MCF 10A (cell line): Measurements from ENCODE around the gene PACSIN1. TPM values are rescaled to one million over a fixed set of nuclear protein-coding genes. Genes with fewer than 3 reads are reported as not detected.

ENCODE experiments used
- BruUV-seq: library from RNA; stranded (reverse); fragments of 400-500 nt; replicated peaks from 2 replicates; lab custom pipeline; 2021; lab: Mats Ljungman, UMichigan
- CTCF ChIA-PET: fragments of 300-600 bp; sonication (Branson Sonifier 250); formaldehyde crosslinking; extraction: SDS; loops from one replicate; lab custom pipeline; 2021; ENCODE audit warnings: antibody characterized with exemption, inconsistent platforms; lab: Yijun Ruan, JAX
- POLR2A ChIA-PET: fragments of 300-600, 350-650 bp; sonication (Branson Sonifier 250); formaldehyde crosslinking; extraction: SDS; loops from one replicate; lab custom pipeline; 2020; ENCODE audit warnings: antibody characterized with exemption, inconsistent platforms; lab: Yijun Ruan, JAX
- DNase-seq: peaks from one replicate; pipeline ENCODE4 v3.0.0-alpha.2; 2018; ENCODE audit not compliant: unreplicated experiment
- H3K27ac Mint-ChIP-seq: one replicate; pipeline ENCODE4 v1.8.0; 2022; ENCODE audit warnings: mild to moderate bottlenecking, low read depth, mixed read lengths; ENCODE audit not compliant: unreplicated experiment
- H3K27me3 Mint-ChIP-seq: one replicate; pipeline ENCODE4 v1.8.0; 2022; ENCODE audit warnings: mixed read lengths; ENCODE audit not compliant: insufficient read depth, unreplicated experiment
- H3K36me3 Mint-ChIP-seq: one replicate; pipeline ENCODE4 v1.8.0; 2022; ENCODE audit warnings: mild to moderate bottlenecking, moderate library complexity, mixed read lengths; ENCODE audit not compliant: insufficient read depth, unreplicated experiment
- H3K4me1 Mint-ChIP-seq: one replicate; pipeline ENCODE4 v1.8.0; 2022; ENCODE audit warnings: mixed read lengths; ENCODE audit not compliant: insufficient read depth, unreplicated experiment
- H3K4me3 Mint-ChIP-seq: one replicate; pipeline ENCODE4 v1.8.0; 2022; ENCODE audit warnings: mild to moderate bottlenecking, moderate library complexity, mixed read lengths; ENCODE audit not compliant: unreplicated experiment
- H3K9me3 Mint-ChIP-seq: one replicate; pipeline ENCODE4 v1.8.0; 2022; ENCODE audit warnings: mixed read lengths; ENCODE audit not compliant: unreplicated experiment
- CTCF ChIP-seq: fragments of 200-600 bp; IDR thresholded peaks from one replicate; pipeline ENCODE4 v1.8.0; 2022; ENCODE audit warnings: antibody characterized with exemption, mild to moderate bottlenecking; ENCODE audit not compliant: unreplicated experiment
- intact Hi-C: fragments of 100-400 bp; cut with micrococcal nuclease; formaldehyde crosslinking; loops from 2 replicates; pipeline ENCODE4 v1.14.1; 2022
- total RNA-seq: library from RNA; stranded (reverse); gene quantifications from 2 replicates; pipeline ENCODE4 v1.2.3, GENCODE V29; 2022

Gene PACSIN1
- total RNA-seq, 1 experiment from 2014 or later, result not detected

DNA sequence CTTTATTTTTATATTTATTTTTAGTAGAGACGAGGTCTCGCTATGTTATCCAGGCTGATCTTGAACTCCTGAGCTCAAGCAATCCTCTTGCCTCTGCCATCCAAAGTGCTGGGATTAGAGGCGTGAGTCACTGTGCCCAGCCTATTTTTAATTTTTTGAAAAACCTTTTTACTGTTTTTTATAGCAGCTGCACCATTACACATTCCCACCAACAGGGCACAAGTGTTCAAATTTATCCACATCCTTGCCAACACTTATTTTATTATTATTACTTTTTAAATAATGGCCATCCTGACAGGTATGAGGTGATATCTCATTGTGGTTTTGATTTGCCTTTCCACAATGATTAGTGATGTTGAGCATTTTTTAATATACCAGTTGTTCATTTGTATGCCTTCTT is 42.5 kb downstream of the PACSIN1 start:
- CTCF ChIA-PET, result interaction anchor here (0.7 to 1.1 kb wide), 2 partner anchors 25 to 101 kb away, joined by 3 read pairs; no protein-coding TSS in a partner anchor
- no peak for TF ChIP-seq CTCF
- no peak overlapping the region for H3K4me3 Mint-ChIP-seq
- no peak overlapping the region for H3K27ac Mint-ChIP-seq
- no peaks in the 10 kb centered on the region for H3K27me3 Mint-ChIP-seq
- H3K4me1 Mint-ChIP-seq, result no peaks in the 10 kb centered on the region
- H3K9me3 Mint-ChIP-seq, result no peaks in the 10 kb centered on the region
- no peaks in the 10 kb centered on the region for H3K36me3 Mint-ChIP-seq
- BruUV-seq, result no TSS peak
- POLR2A ChIA-PET, result interaction anchor here (0.7 to 1.0 kb wide), 2 partner anchors 11 to 25 kb away, joined by 3 read pairs; no protein-coding TSS in a partner anchor
- intact Hi-C loops, result no loop called here
- no peak for DNase-seq

GRCh38 chr6:34509782-34510181 is 43.9 kb downstream of the PACSIN1 start:
- Mint-ChIP-seq H3K27ac (no peak overlapping the region), H3K36me3 (no peaks in the 10 kb centered on the region), H3K9me3 (no peaks in the 10 kb centered on the region), H3K27me3 (peaks cover 10% of the 10 kb centered on the region), H3K4me1 (no peaks in the 10 kb centered on the region), H3K4me3 (no peak overlapping the region)
- CTCF ChIA-PET, result interaction anchor here (0.8 kb wide), 1 partner anchor 630 kb away, joined by 3 read pairs; no protein-coding TSS in a partner anchor
- no peak for DNase-seq
- intact Hi-C loops, result no loop called here
- no peak for TF ChIP-seq CTCF
- no TSS peak for BruUV-seq
- POLR2A ChIA-PET, result no interaction called here

- intact Hi-C loops, result no loop called here
- Mint-ChIP-seq H3K27me3 (peaks cover 11% of the 10 kb centered on the region), H3K27ac (no peak overlapping the region), H3K9me3 (no peaks in the 10 kb centered on the region), H3K36me3 (no peaks in the 10 kb centered on the region), H3K4me3 (no peak overlapping the region), H3K4me1 (no peaks in the 10 kb centered on the region)
- ChIA-PET POLR2A (no interaction called here), CTCF (interaction anchor here (0.8 kb wide), 1 partner anchor 629 kb away, joined by 3 read pairs; no protein-coding TSS in a partner anchor)
- DNase-seq, result no peak
- no TSS peak for BruUV-seq
- TF ChIP-seq CTCF, result no peak
Measured at GRCh38 chr6:34510299-34510698, 44.4 kb downstream of the PACSIN1 start.

DNA sequence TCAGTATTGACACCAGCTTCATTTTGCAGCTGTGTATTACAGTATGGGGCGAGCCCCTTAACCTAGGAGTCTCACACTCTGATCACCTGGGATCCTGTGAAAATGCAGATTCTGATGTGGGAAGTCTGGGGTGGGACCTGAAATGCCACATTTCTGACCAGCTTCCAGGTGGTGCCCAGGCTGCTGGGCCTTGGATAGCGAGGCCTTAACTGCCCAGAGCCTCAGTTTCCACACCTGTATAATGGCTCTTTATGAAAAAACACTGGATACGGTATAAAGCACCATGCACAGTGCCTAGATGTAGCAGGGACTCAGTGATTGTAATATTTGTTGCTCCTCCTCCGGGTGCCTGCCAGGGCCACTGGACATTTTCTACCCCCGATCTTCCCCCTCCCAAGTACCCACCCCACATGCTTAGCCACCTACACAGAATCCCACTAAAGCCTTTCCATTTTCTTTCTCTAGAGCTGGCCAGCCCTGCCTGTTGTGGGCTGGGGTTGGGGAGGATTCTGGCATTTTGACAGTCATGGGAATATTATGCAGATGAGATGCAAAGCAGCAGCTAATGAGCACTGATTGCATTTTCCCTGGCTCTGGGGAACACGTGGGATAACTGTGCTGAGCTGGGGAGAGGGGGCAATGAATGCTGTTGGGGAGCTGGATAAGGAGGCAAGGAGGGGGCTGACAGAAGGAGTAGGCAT is 45.5 kb downstream of the PACSIN1 start:
- CTCF ChIA-PET, result interaction anchor here (0.6 kb wide), 1 partner anchor 210 kb away, joined by 5 read pairs; no protein-coding TSS in a partner anchor

More for the DNA sequence above, 45.5 kb downstream of the PACSIN1 start:
- no peak for DNase-seq
- POLR2A ChIA-PET, result interaction anchor here (0.6 to 0.7 kb wide), 2 partner anchors 49 to 752 kb away, joined by 3 read pairs; no protein-coding TSS in a partner anchor
- intact Hi-C loops, result no loop called here
- H3K36me3 Mint-ChIP-seq, result no peaks in the 10 kb centered on the region
- no peak for TF ChIP-seq CTCF
- peaks cover 11% of the 10 kb centered on the region for H3K27me3 Mint-ChIP-seq
- H3K4me3 Mint-ChIP-seq, result no peak overlapping the region
- no peaks in the 10 kb centered on the region for H3K4me1 Mint-ChIP-seq
- H3K9me3 Mint-ChIP-seq, result no peaks in the 10 kb centered on the region
- BruUV-seq, result no TSS peak
- no peak overlapping the region for H3K27ac Mint-ChIP-seq
